Breast epithelium (tissue), 4 donors: ENCODE measurements around the gene ANKRD11. TPM values are rescaled to one million over a fixed set of nuclear protein-coding genes. Genes with fewer than 3 reads are reported as not detected.

Source experiments
- DNase-seq, 2 donors: peaks; one replicate each; pipeline ENCODE4 v3.0.0-alpha.2; 2019; ENCODE audit warnings: low spot score in 2 of 2
- H3K27ac ChIP-seq, 2 donors: fragments of 200-600 bp; sonication (generic) in 1 of 2; one replicate each; pipeline ENCODE4 v1.5.1; 2016 to 2019; ENCODE audit warnings: mild to moderate bottlenecking in 1 of 2
- H3K27me3 ChIP-seq, 2 donors: fragments of 200-600 bp; sonication (generic) in 1 of 2; one replicate each; pipeline versions ENCODE4 v1.5.1 to v1.6.0; 2017 to 2019; ENCODE audit warnings: control low read depth in 1 of 2, mild to moderate bottlenecking in 1 of 2
- H3K36me3 ChIP-seq: fragments of 200-600 bp; one replicate; pipeline ENCODE4 v1.5.1; 2019
- H3K4me1 ChIP-seq, 2 donors: fragments of 200-600 bp; sonication (generic); one replicate each; pipeline ENCODE4 v1.5.1; 2016 to 2019; ENCODE audit warnings: control low read depth in 1 of 2
- H3K4me3 ChIP-seq, 3 donors: fragments of 200-600 bp; sonication (generic); 1 replicate in 2 of 3; 2 replicates in 1 of 3; pipeline ENCODE4 v1.5.1; 2016 to 2019; ENCODE audit warnings: mild to moderate bottlenecking in 3 of 3, moderate library complexity in 2 of 3
- H3K9me3 ChIP-seq, 2 donors: fragments of 200-600 bp; sonication (generic) in 1 of 2; one replicate each; pipeline ENCODE4 v1.5.1; 2016 to 2019; ENCODE audit warnings: control low read depth in 1 of 2
- CTCF ChIP-seq, 3 donors: fragments of 450-650 bp; IDR thresholded peaks; one replicate each; pipeline ENCODE4 v1.5.1; 2016 to 2017; ENCODE audit warnings: antibody characterized with exemption in 3 of 3, mild to moderate bottlenecking in 3 of 3, moderate library complexity in 3 of 3
- POLR2A ChIP-seq: fragments of 450-650 bp; IDR thresholded peaks from one replicate; pipeline ENCODE4 v1.6.1; 2016; ENCODE audit warnings: antibody characterized with exemption, mild to moderate bottlenecking, moderate library complexity
- POLR2AphosphoS5 ChIP-seq, 3 donors: sonication (generic); formaldehyde crosslinking; IDR thresholded peaks; one replicate each; pipeline ENCODE4 v1.6.1; 2017; ENCODE audit warnings: antibody characterized with exemption in 3 of 3
- intact Hi-C: fragments of 100-400 bp; cut with DNase I; formaldehyde crosslinking; loops from one replicate; pipeline ENCODE4 v1.15.1; 2023; ENCODE audit warnings: low total_unique reads
- total RNA-seq, 3 donors: library from RNA; depleted of rRNA; stranded (reverse); fragments of >200 nt; gene quantifications; one replicate each; pipeline ENCODE4 v1.1.0, GENCODE V29; 2016

Gene ANKRD11
- total RNA-seq, 3 donors from 2014 or later, result 64.0 to 79.0 (median 69.2) TPM

GRCh38 chr16:89377453-89377848 lies 112.9 kb downstream of the ANKRD11 start:
- no peaks in the 10 kb centered on the region for H3K27me3 ChIP-seq
- TF ChIP-seq CTCF (IDR thresholded peaks at IDR 0.05), result no peak
- TF ChIP-seq POLR2A, result no peak
- no peak for TF ChIP-seq POLR2AphosphoS5 (IDR thresholded peaks at IDR 0.05)
- no peak overlapping the region for H3K4me3 ChIP-seq
- H3K9me3 ChIP-seq, result peaks cover 0 to 6% of the 10 kb centered on the region in 2 donors
- peaks cover 0 to 8% of the 10 kb centered on the region in 2 donors for H3K4me1 ChIP-seq
- no peak for DNase-seq
- H3K27ac ChIP-seq, result no peak overlapping the region
- no peaks in the 10 kb centered on the region for H3K36me3 ChIP-seq
- intact Hi-C loops, result no loop called here

- Histone ChIP-seq H3K9me3 (peaks cover 0 to 6% of the 10 kb centered on the region in 2 donors), H3K4me1 (peaks cover 0 to 7% of the 10 kb centered on the region in 2 donors), H3K27ac (no peak overlapping the region), H3K27me3 (no peaks in the 10 kb centered on the region), H3K36me3 (no peaks in the 10 kb centered on the region), H3K4me3 (no peak overlapping the region)
- intact Hi-C loops, result no loop called here
- no peak for DNase-seq
- TF ChIP-seq POLR2A, result no peak
Measured at GRCh38 chr16:89376812-89377452, 113.4 kb downstream of the ANKRD11 start.

- Histone ChIP-seq H3K27me3 (no peaks in the 10 kb centered on the region), H3K9me3 (peaks cover 0 to 6% of the 10 kb centered on the region in 2 donors), H3K27ac (no peak overlapping the region), H3K36me3 (no peaks in the 10 kb centered on the region), H3K4me1 (peaks cover 0 to 7% of the 10 kb centered on the region in 2 donors), H3K4me3 (no peak overlapping the region)
- TF ChIP-seq POLR2A (no peak), POLR2AphosphoS5 (IDR thresholded peaks at IDR 0.05) (no peak), CTCF (IDR thresholded peaks at IDR 0.05) (no peak)
- no peak for DNase-seq
- intact Hi-C loops, result no loop called here
Measured at GRCh38 chr16:89375686-89376085, 114.7 kb downstream of the ANKRD11 start.

- TF ChIP-seq POLR2AphosphoS5 (IDR thresholded peaks at IDR 0.05) (no peak), CTCF (IDR thresholded peaks at IDR 0.05) (no peak), POLR2A (no peak)
- intact Hi-C loops, result no loop called here
- no peak for DNase-seq
- Histone ChIP-seq H3K4me1 (peaks cover 0 to 7% of the 10 kb centered on the region in 2 donors), H3K9me3 (peaks cover 0 to 6% of the 10 kb centered on the region in 2 donors), H3K36me3 (no peaks in the 10 kb centered on the region), H3K27me3 (no peaks in the 10 kb centered on the region), H3K27ac (no peak overlapping the region), H3K4me3 (no peak overlapping the region)
Measured at GRCh38 chr16:89375021-89375420, 115.3 kb downstream of the ANKRD11 start.

GRCh38 chr16:89374393-89374960 lies 115.9 kb downstream of the ANKRD11 start:
- DNase-seq, result no peak
- Histone ChIP-seq H3K27me3 (no peaks in the 10 kb centered on the region), H3K9me3 (peaks cover 0 to 6% of the 10 kb centered on the region in 2 donors), H3K27ac (no peak overlapping the region), H3K4me1 (peaks cover 0 to 7% of the 10 kb centered on the region in 2 donors), H3K4me3 (no peak overlapping the region), H3K36me3 (no peaks in the 10 kb centered on the region)
- TF ChIP-seq POLR2AphosphoS5 (IDR thresholded peaks at IDR 0.05) (no peak), POLR2A (no peak), CTCF (IDR thresholded peaks at IDR 0.05) (no peak)
- intact Hi-C loops, result no loop called here
